H1 (cell line): Measurements from ENCODE around the gene OSBPL5. TPM values are rescaled to one million over a fixed set of nuclear protein-coding genes. Genes with fewer than 3 reads are reported as not detected.

Source experiments
- CTCF ChIA-PET: fragments of 300-600 bp; sonication (Branson Sonifier 250); formaldehyde crosslinking; loops from one replicate; lab custom pipeline; 2021; ENCODE audit not compliant: partially characterized antibody; lab: Charles Lee
- POLR2A ChIA-PET: fragments of 300-600 bp; sonication (Branson Sonifier 250); formaldehyde crosslinking; loops from one replicate; lab custom pipeline; 2021; ENCODE audit warnings: inconsistent platforms; ENCODE audit not compliant: partially characterized antibody; lab: Charles Lee
- DNase-seq, 2 experiments: peaks; one replicate each; pipeline versions ENCODE4 v3.0.0 to v3.0.0-alpha.2; 2010 to 2022; ENCODE audit warnings: low spot score in 2 of 2, low read depth in 1 of 2, mixed read lengths in 1 of 2
- FAIRE-seq: peaks from 2 replicates; lab custom pipeline; 2011; peaks lifted over from hg19 to GRCh38; lab: Jason Lieb, UNC
- H2AFZ ChIP-seq: 2 replicates; pipeline ENCODE4 v1.8.1; 2012; ENCODE audit warnings: low read length, inconsistent platforms
- H2AK5ac ChIP-seq: 2 replicates; pipeline ENCODE4 v1.6.1; 2013; ENCODE audit warnings: low read depth, low read length
- H2BK120ac ChIP-seq: replicated peaks from 2 replicates; pipeline ENCODE3; 2013; ENCODE audit warnings: low read depth, low read length, inconsistent platforms
- H2BK12ac ChIP-seq: 2 replicates; pipeline ENCODE4 v1.6.1; 2013; ENCODE audit warnings: low read depth, low read length
- H2BK15ac ChIP-seq: 2 replicates; pipeline ENCODE4 v1.6.1; 2013; ENCODE audit warnings: low read length
- H2BK20ac ChIP-seq: 2 replicates; pipeline ENCODE4 v1.6.1; 2013; ENCODE audit warnings: low read length
- H2BK5ac ChIP-seq: 2 replicates; pipeline ENCODE4 v1.6.1; 2013; ENCODE audit warnings: low read depth, low read length
- H3K14ac ChIP-seq: 2 replicates; pipeline ENCODE4 v1.6.1; 2013; ENCODE audit warnings: inconsistent platforms; ENCODE audit not compliant: insufficient read length
- H3K18ac ChIP-seq: 2 replicates; pipeline ENCODE4 v1.6.1; 2013; ENCODE audit warnings: low read length; ENCODE audit errors: extremely low read depth
- H3K23ac ChIP-seq: 2 replicates; pipeline ENCODE4 v1.6.1; 2013; ENCODE audit warnings: inconsistent platforms; ENCODE audit not compliant: insufficient read length
- H3K23me2 ChIP-seq: 2 replicates; pipeline ENCODE4 v1.6.1; 2013; ENCODE audit warnings: low read depth, low read length
- H3K27ac ChIP-seq: 2 replicates; pipeline ENCODE4 v1.6.1; 2011; ENCODE audit warnings: low read depth, low read length, inconsistent platforms
- H3K27me3 ChIP-seq, 4 experiments: replicated peaks in 1 of 4; 1 replicate in 1 of 4; 2 replicates in 3 of 4; pipeline versions ENCODE4 v1.6.1 to v1.8.1; 2011 to 2013; ENCODE audit warnings: low read length in 3 of 4, mild to moderate bottlenecking in 3 of 4, inconsistent platforms in 2 of 4, mixed read lengths in 2 of 4, moderate library complexity in 1 of 4; ENCODE audit not compliant: control insufficient read depth in 3 of 4, insufficient read depth in 3 of 4; ENCODE audit errors: extremely low read depth in 1 of 4
- H3K36me3 ChIP-seq, 4 experiments: 2 replicates each; pipeline versions ENCODE4 v1.6.1 to v1.8.1; 2011 to 2013; ENCODE audit warnings: mild to moderate bottlenecking in 4 of 4, low read length in 3 of 4, moderate library complexity in 2 of 4, control low read depth in 1 of 4, inconsistent platforms in 1 of 4; ENCODE audit not compliant: insufficient read depth in 4 of 4, control insufficient read depth in 2 of 4
- H3K4ac ChIP-seq: replicated peaks from 2 replicates; pipeline ENCODE3; 2013; ENCODE audit warnings: low read length, low read depth, mixed read lengths, inconsistent platforms; ENCODE audit not compliant: insufficient read length
- H3K4me1 ChIP-seq, 4 experiments: replicated peaks in 1 of 4; 1 replicate in 1 of 4; 2 replicates in 3 of 4; pipeline versions ENCODE4 v1.6.1 to v1.8.1; 2011 to 2013; ENCODE audit warnings: low read length in 3 of 4, inconsistent platforms in 2 of 4, mixed read lengths in 1 of 4; ENCODE audit not compliant: insufficient read depth in 4 of 4, control insufficient read depth in 3 of 4
- H3K4me2 ChIP-seq, 2 experiments: 2 replicates each; pipeline versions ENCODE4 v1.6.1 to v1.8.1; 2011 to 2013; ENCODE audit warnings: low read depth in 2 of 2, low read length in 2 of 2, control low read depth in 1 of 2, inconsistent platforms in 1 of 2, mild to moderate bottlenecking in 1 of 2; ENCODE audit not compliant: insufficient read depth in 1 of 2
- H3K4me3 ChIP-seq, 4 experiments: fragments of 200-600, 300-600 bp in 1 of 4; sonication (generic), shearing (Covaris generic), sonication (Bioruptor Twin) in 1 of 4; 2 replicates each; pipeline versions ENCODE4 v1.5.1 to v1.8.1; 2011 to 2016; ENCODE audit warnings: low read length in 4 of 4, low read depth in 3 of 4, control low read depth in 2 of 4, inconsistent platforms in 2 of 4, mild to moderate bottlenecking in 2 of 4, mixed read lengths in 1 of 4, moderate library complexity in 1 of 4; ENCODE audit not compliant: insufficient read depth in 2 of 4; ENCODE audit errors: extremely low read depth in 1 of 4
- H3K56ac ChIP-seq: replicated peaks from 2 replicates; pipeline ENCODE3; 2013; ENCODE audit warnings: low read depth, mild to moderate bottlenecking, mixed read lengths, low read length, inconsistent platforms; ENCODE audit not compliant: insufficient read length
- H3K79me1 ChIP-seq: 2 replicates; pipeline ENCODE4 v1.6.1; 2013; ENCODE audit warnings: low read depth, low read length, control low read depth
- H3K79me2 ChIP-seq, 2 experiments: 2 replicates each; pipeline versions ENCODE4 v1.6.1 to v1.8.1; 2012 to 2013; ENCODE audit warnings: low read length in 2 of 2, mild to moderate bottlenecking in 2 of 2, inconsistent platforms in 1 of 2; ENCODE audit not compliant: insufficient read depth in 2 of 2, control insufficient read depth in 1 of 2
- H3K9ac ChIP-seq, 4 experiments: replicated peaks in 1 of 4; 1 replicate in 1 of 4; 2 replicates in 3 of 4; pipeline versions ENCODE4 v1.6.1 to v1.8.1; 2011 to 2013; ENCODE audit warnings: low read depth in 3 of 4, low read length in 3 of 4, control low read depth in 2 of 4, mild to moderate bottlenecking in 2 of 4, moderate library complexity in 2 of 4, inconsistent platforms in 1 of 4; ENCODE audit errors: extremely low read depth in 1 of 4
- H3K9me3 ChIP-seq, 2 experiments: 2 replicates each; pipeline versions ENCODE4 v1.6.1 to v1.8.1; 2012 to 2013; ENCODE audit warnings: mild to moderate bottlenecking in 2 of 2, moderate library complexity in 2 of 2, control low read depth in 1 of 2, inconsistent platforms in 1 of 2, low read depth in 1 of 2, low read length in 1 of 2, mixed read lengths in 1 of 2; ENCODE audit not compliant: insufficient read depth in 2 of 2
- H4K20me1 ChIP-seq, 2 experiments: replicated peaks in 1 of 2; 2 replicates each; pipeline versions ENCODE3 to v1.8.1; 2011 to 2013; ENCODE audit warnings: inconsistent platforms in 2 of 2, low read length in 2 of 2, mild to moderate bottlenecking in 1 of 2; ENCODE audit not compliant: insufficient read depth in 2 of 2, control insufficient read depth in 1 of 2
- H4K5ac ChIP-seq: 2 replicates; pipeline ENCODE4 v1.6.1; 2013; ENCODE audit warnings: low read length, low read depth, mixed read lengths, inconsistent platforms; ENCODE audit not compliant: insufficient read length
- H4K8ac ChIP-seq: 2 replicates; pipeline ENCODE4 v1.8.0; 2013; ENCODE audit warnings: mild to moderate bottlenecking, moderate library complexity, low read length, inconsistent platforms; ENCODE audit not compliant: insufficient read depth; ENCODE audit errors: extremely low read depth
- H4K91ac ChIP-seq: replicated peaks from 2 replicates; pipeline ENCODE3; 2013; ENCODE audit warnings: low read length, mixed read lengths, inconsistent platforms; ENCODE audit not compliant: insufficient read length
- WGBS, 2 experiments: shearing (Covaris generic) in 1 of 2; methylation state at CpG; one replicate each; pipeline versions ENCODE4 v1.1.6 to v1.1.7; 2013 to 2015; ENCODE audit warnings: low lambda C conversion rate in 2 of 2, mixed read lengths in 2 of 2, inconsistent platforms in 1 of 2, low coverage in 1 of 2, missing lambda C conversion rate in 1 of 2; ENCODE audit not compliant: insufficient replicate concordance in 2 of 2, insufficient coverage in 1 of 2, insufficient read length in 1 of 2; ENCODE audit errors: extremely low coverage in 1 of 2, missing lambda C conversion rate in 1 of 2; 5-methylcytosine and 5-hydroxymethylcytosine counted together
- polyA plus RNA-seq, 7 experiments: library from polyadenylated mRNA; depleted of rRNA in 3 of 7; stranded (reverse) in 5 of 7; unstranded in 2 of 7; fragments of >200 nt in 5 of 7; fragments of 200-250 nt in 2 of 7; gene quantifications; 1 replicate in 5 of 7; 2 replicates in 1 of 7; 4 replicates in 1 of 7; pipeline versions ENCODE4 v1.2.1 to v1.2.3, GENCODE V29; 2011 to 2013; ENCODE audit warnings: missing spikeins in 2 of 7, mixed read lengths in 2 of 7
- total RNA-seq: library from RNA; stranded (reverse); fragmentation: NEBNext Ultra II Directional; extraction: Animal tissue kit (Norgen Biotek cat#: 25700); gene quantifications from 2 replicates; pipeline ENCODE4 v1.2.1, GENCODE V29; 2021

OSBPL5 gene
- total and polyA plus RNA-seq, 2 of the 8 experiments (the other 6 are each of a cell fraction or from before 2014, with no cell fraction given), result 3.4 to 9.9 TPM

DNA sequence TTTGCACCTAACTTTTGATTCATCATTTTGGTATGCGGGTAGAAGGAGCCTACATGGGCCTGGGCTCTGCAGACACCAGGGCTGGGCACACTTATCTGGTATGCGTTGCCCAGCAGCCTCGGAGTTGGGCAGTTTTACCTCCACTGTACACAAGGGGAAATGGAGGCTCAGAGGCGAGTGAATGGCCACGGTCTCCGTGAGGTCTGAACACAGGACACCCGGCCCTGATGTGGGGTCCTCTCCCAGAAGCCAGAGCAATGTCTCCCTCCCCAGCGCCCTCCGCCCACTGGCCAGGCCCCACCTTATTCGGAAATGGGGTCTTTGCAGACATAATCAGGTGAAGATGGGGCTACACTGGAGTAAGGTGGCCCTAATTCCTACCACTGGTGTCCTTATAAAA lies 43.7 kb downstream of the OSBPL5 start:
- Histone ChIP-seq H4K5ac (no peak overlapping the region), H3K18ac (no peak overlapping the region), H2BK20ac (no peak overlapping the region), H3K14ac (no peak overlapping the region), H3K36me3 (no peaks in the 10 kb centered on the region; a peak in 1 of 8 replicates), H3K4me2 (no peak overlapping the region), H4K91ac (no peak overlapping the region), H4K20me1 (no peaks in the 10 kb centered on the region), H3K27ac (no peak overlapping the region), H3K4me3 (no peak overlapping the region), H3K4ac (no peak overlapping the region), H3K23me2 (no peaks in the 10 kb centered on the region), H3K23ac (no peak overlapping the region), H2AK5ac (no peak overlapping the region), H3K4me1 (no peaks in the 10 kb centered on the region; a peak in 1 of 7 replicates), H2BK5ac (no peak overlapping the region), H3K79me1 (no peaks in the 10 kb centered on the region), H3K9ac (no peak overlapping the region), H2BK12ac (no peak overlapping the region), H3K56ac (no peak overlapping the region), H3K79me2 (no peaks in the 10 kb centered on the region), H4K8ac (no peak overlapping the region), H3K27me3 (no peaks in the 10 kb centered on the region), H2BK120ac (no peak overlapping the region), H2AFZ (no peak overlapping the region), H3K9me3 (peaks cover 0 to 6% of the 10 kb centered on the region in 2 experiments; a peak in 2 of 4 replicates), H2BK15ac (no peak overlapping the region)
- no peak for FAIRE-seq
- 91% methylated on average over 10 of the region's 10 CpGs; no CpG with 5 or more reads in 1 of the 2 experiments for WGBS, 2 experiments
- POLR2A ChIA-PET, result interaction anchor here (0.8 kb wide), 1 partner anchor 10 kb away, joined by 3 read pairs; no protein-coding TSS in a partner anchor
- CTCF ChIA-PET, result interaction anchor here (4.0 kb wide), 1 partner anchor 11 kb away, joined by 24 read pairs; no protein-coding TSS in a partner anchor
- DNase-seq, result no peak
